Rectal smooth muscle tissue (tissue), 1 donor: ENCODE results near the gene LAD1.

Experiments used
- H3K27ac ChIP-seq: one replicate; pipeline ENCODE4 v1.7.0; 2013; ENCODE audit warnings: low read depth, low read length, inconsistent platforms
- H3K27me3 ChIP-seq: one replicate; pipeline ENCODE4 v1.7.0; 2013; ENCODE audit warnings: low read length; ENCODE audit not compliant: control insufficient read depth, insufficient read depth
- H3K36me3 ChIP-seq: one replicate; pipeline ENCODE4 v1.7.0; 2013; ENCODE audit warnings: low read length; ENCODE audit not compliant: control insufficient read depth, insufficient read depth
- H3K4me1 ChIP-seq: one replicate; pipeline ENCODE4 v1.7.0; 2013; ENCODE audit warnings: low read length; ENCODE audit not compliant: control insufficient read depth, insufficient read depth
- H3K4me3 ChIP-seq: one replicate; pipeline ENCODE4 v1.7.0; 2013; ENCODE audit warnings: low read length
- H3K9ac ChIP-seq: one replicate; pipeline ENCODE4 v1.7.0; 2013; ENCODE audit warnings: low read length

LAD1 gene

GRCh38 chr1:201409440-201409839 lies 10.3 kb upstream of the LAD1 start:
- Histone ChIP-seq H3K27me3 (no peaks in the 10 kb centered on the region), H3K4me3 (no peak overlapping the region), H3K9ac (no peak overlapping the region), H3K27ac (no peak overlapping the region), H3K4me1 (no peaks in the 10 kb centered on the region), H3K36me3 (no peaks in the 10 kb centered on the region)

GRCh38 chr1:201408834-201409200 lies 9.7 kb upstream of the LAD1 start:
- Histone ChIP-seq H3K4me1 (no peaks in the 10 kb centered on the region), H3K27ac (no peak overlapping the region), H3K36me3 (no peaks in the 10 kb centered on the region), H3K27me3 (no peaks in the 10 kb centered on the region), H3K9ac (no peak overlapping the region), H3K4me3 (no peak overlapping the region)

- H3K9ac ChIP-seq: no peak overlapping the region
- H3K27me3 ChIP-seq: no peaks in the 10 kb centered on the region
- H3K4me1 ChIP-seq: no peaks in the 10 kb centered on the region
- H3K36me3 ChIP-seq: no peaks in the 10 kb centered on the region
- H3K4me3 ChIP-seq: no peak overlapping the region
- no peak overlapping the region for H3K27ac ChIP-seq
Observed at GRCh38 chr1:201408176-201408833, 9.2 kb upstream of the LAD1 start.

GRCh38 chr1:201406831-201407406 lies 7.8 kb upstream of the LAD1 start:
- no peaks in the 10 kb centered on the region for H3K27me3 ChIP-seq
- H3K4me1 ChIP-seq: no peaks in the 10 kb centered on the region
- H3K9ac ChIP-seq: no peak overlapping the region
- H3K36me3 ChIP-seq: no peaks in the 10 kb centered on the region
- no peak overlapping the region for H3K4me3 ChIP-seq
- H3K27ac ChIP-seq: no peak overlapping the region

GRCh38 chr1:201405484-201405831 lies 6.3 kb upstream of the LAD1 start:
- Histone ChIP-seq H3K36me3 (no peaks in the 10 kb centered on the region), H3K9ac (no peak overlapping the region), H3K27ac (no peak overlapping the region), H3K27me3 (peaks cover 4% of the 10 kb centered on the region), H3K4me1 (no peaks in the 10 kb centered on the region), H3K4me3 (no peak overlapping the region)

GRCh38 chr1:201404722-201405483 lies 5.8 kb upstream of the LAD1 start:
- Histone ChIP-seq H3K36me3 (no peaks in the 10 kb centered on the region), H3K4me1 (no peaks in the 10 kb centered on the region), H3K9ac (no peak overlapping the region), H3K4me3 (no peak overlapping the region), H3K27me3 (peaks cover 7% of the 10 kb centered on the region), H3K27ac (no peak overlapping the region)

GRCh38 chr1:201404055-201404454 lies 4.9 kb upstream of the LAD1 start:
- no peaks in the 10 kb centered on the region for H3K4me1 ChIP-seq
- no peak overlapping the region for H3K4me3 ChIP-seq
- no peak overlapping the region for H3K9ac ChIP-seq
- H3K27ac ChIP-seq: no peak overlapping the region
- peaks cover 7% of the 10 kb centered on the region for H3K27me3 ChIP-seq
- H3K36me3 ChIP-seq: no peaks in the 10 kb centered on the region

- Histone ChIP-seq H3K9ac (no peak overlapping the region), H3K27ac (no peak overlapping the region), H3K36me3 (no peaks in the 10 kb centered on the region), H3K27me3 (peaks cover 12% of the 10 kb centered on the region), H3K4me1 (no peaks in the 10 kb centered on the region), H3K4me3 (no peak overlapping the region)
Observed at GRCh38 chr1:201403359-201403758, 4.2 kb upstream of the LAD1 start.

GRCh38 chr1:201401700-201402099 lies 2.6 kb upstream of the LAD1 start:
- Histone ChIP-seq H3K9ac (no peak overlapping the region), H3K4me1 (no peaks in the 10 kb centered on the region), H3K4me3 (no peak overlapping the region), H3K27ac (no peak overlapping the region), H3K27me3 (peaks cover 12% of the 10 kb centered on the region), H3K36me3 (no peaks in the 10 kb centered on the region)

GRCh38 chr1:201400852-201401230 lies 1.7 kb upstream of the LAD1 start:
- no peak overlapping the region for H3K4me3 ChIP-seq
- H3K9ac ChIP-seq: no peak overlapping the region
- no peaks in the 10 kb centered on the region for H3K36me3 ChIP-seq
- H3K27me3 ChIP-seq: peaks cover 12% of the 10 kb centered on the region
- H3K4me1 ChIP-seq: no peaks in the 10 kb centered on the region
- no peak overlapping the region for H3K27ac ChIP-seq

GRCh38 chr1:201400212-201400851 lies 1.2 kb upstream of the LAD1 start:
- Histone ChIP-seq H3K4me3 (peak overlapping the region; percentile 23), H3K27ac (no peak overlapping the region), H3K9ac (no peak overlapping the region), H3K27me3 (peaks cover 12% of the 10 kb centered on the region), H3K36me3 (no peaks in the 10 kb centered on the region), H3K4me1 (no peaks in the 10 kb centered on the region)

- no peaks in the 10 kb centered on the region for H3K4me1 ChIP-seq
- H3K9ac ChIP-seq: no peak overlapping the region
- H3K27ac ChIP-seq: no peak overlapping the region
- peaks cover 12% of the 10 kb centered on the region for H3K27me3 ChIP-seq
- H3K36me3 ChIP-seq: no peaks in the 10 kb centered on the region
- H3K4me3 ChIP-seq: peak overlapping the region; percentile 63
Observed at GRCh38 chr1:201399352-201400126, 415 bp upstream of the LAD1 start.
